VCaP (cell line): ENCODE data around the gene IFITM10.

Source experiments
- H3K27ac ChIP-seq: fragments of 450-650 bp; 2 replicates; pipeline ENCODE4 v1.5.1; 2017
- CTCF ChIP-seq: fragments of 450-650 bp; conservative IDR thresholded peaks from 2 replicates; pipeline ENCODE4 v1.5.1; 2017; ENCODE audit warnings: mild to moderate bottlenecking, moderate library complexity

Gene IFITM10

DNA sequence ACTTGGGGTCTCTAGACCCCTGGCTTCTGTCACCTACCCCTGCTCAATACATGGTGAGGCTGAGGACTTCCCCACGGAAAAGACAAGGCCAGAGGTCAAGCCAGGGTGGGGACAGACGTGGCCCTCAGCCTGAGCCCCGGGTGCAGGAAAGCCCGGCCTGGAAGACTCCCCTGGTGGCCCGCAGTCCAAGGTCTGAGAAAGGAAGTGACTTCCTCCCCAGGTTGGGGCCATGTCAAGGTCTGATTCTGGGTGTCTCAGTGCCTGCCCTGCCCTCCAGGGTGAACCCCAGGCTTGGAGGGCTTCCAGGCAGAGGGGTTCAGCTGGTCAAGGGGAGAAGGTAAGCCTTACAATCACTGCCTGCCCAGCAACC, 9.4 kb upstream of the IFITM10 start:
- no peak overlapping the region for H3K27ac ChIP-seq
- no peak for TF ChIP-seq CTCF

GRCh38 chr11:1759151-1759850, 8.9 kb upstream of the IFITM10 start:
- no peak for TF ChIP-seq CTCF
- H3K27ac ChIP-seq: no peak overlapping the region

DNA sequence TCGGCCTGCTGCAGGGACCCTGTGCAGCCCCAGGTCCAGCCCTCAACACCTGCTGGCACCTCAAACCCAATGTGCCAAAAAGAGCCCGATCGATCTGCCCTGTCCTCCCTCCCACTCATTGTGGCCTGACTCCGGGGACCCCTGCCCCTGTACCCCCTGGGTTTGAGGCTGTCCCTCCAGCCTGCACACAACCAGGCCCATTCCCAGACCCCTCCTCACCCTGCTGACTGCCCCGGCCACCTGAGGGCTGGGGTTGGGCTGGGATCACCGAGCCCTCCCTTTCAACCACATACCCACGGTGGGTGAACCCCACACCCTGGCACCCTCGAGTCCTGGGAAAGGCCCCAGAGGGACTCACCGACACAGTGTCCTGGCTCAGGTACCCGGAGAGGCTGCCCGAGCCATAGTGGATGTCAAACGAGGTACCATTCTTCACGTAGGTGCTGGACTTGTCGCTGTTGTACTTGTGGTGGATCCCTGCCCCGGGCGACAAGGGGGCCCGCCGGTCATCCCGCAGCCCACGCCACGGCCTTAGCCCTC, 8.3 kb upstream of the IFITM10 start:
- no peak overlapping the region for H3K27ac ChIP-seq

DNA sequence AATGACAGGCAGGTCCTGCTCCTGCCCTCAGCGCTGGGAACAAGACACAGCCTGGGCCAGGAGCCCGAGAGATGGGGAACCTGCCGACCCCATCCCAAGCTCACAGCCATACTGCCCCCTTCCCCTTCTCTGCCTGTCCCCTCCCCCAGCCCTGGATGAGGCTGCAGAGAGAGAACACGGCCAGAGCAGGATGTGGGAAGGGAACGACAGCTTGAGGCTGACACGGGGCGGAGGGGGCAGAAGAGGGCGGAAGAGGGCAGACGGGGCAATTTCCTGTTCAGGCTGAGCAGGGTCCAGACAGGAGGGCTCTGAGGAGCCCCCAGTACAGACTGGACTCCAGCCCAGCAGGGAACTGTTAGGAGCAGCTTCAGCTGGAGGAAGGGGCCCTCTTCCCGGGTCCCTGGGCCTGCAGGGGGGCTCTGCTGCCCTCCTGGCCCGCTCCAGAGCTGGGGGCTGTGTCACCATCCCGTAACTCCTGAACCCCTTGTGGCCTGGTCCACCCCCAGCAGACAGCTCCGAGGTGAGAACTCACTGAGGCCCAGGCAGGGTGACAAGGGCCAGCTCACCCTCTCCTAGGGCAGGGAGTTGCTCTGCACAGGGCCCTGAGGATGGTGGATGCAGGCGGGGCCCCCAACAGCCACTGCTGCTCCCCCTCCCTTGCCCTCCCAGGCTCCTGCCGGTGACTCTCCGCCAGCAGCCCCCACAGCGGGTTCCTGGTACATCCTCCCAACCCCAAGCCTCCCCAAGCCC, 7.6 kb upstream of the IFITM10 start:
- no peak overlapping the region for H3K27ac ChIP-seq
- TF ChIP-seq CTCF: no peak

More for the DNA sequence above, 8.3 kb upstream of the IFITM10 start:
- no peak for TF ChIP-seq CTCF

DNA sequence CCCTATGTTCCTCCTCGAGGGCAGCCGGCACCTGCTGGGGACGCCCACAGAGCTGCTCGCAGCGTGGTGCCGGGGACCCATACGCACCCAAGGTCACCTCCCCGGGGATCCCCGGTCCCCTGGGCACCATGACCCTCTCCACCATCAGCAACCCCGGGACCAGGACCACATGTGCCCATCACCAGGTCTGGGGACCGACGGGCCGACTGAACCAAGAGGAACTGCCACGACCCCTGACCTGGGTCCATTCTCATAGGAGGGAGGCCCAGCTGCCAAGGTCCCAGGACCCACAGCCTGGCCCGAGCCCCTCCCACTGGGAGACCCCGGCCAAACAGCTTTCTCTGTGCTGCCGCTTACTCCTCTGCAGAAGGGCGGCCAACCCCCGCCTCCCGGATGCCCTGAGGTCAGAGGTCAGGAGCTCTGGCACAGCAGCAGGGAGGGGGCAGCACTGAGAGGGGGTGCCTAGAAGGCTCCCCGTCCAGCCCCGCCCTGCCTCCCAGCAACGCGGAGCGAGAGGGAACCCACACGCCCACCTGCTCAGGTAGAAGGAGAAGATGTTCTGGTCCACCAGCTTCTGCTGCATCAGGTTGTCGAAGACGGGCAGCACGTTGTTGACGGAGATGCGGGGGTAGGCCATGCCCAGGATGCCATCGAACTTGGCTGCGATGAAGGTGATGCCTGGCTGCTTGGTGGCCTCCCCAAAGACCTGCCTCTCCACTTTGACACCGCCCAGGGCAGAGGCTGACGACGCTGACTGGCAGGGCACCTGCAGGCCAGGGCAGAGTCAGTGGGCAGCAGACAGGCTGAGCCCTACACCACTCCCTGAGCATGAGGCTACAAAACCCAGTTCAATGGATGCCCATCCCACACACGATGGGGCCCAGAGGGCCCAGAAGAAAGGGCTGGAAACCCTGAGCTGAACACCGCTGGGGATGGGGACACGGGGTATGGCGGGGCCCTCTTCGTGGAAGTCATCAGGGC, 6.7 kb upstream of the IFITM10 start:
- no peak overlapping the region for H3K27ac ChIP-seq
- no peak for TF ChIP-seq CTCF

DNA sequence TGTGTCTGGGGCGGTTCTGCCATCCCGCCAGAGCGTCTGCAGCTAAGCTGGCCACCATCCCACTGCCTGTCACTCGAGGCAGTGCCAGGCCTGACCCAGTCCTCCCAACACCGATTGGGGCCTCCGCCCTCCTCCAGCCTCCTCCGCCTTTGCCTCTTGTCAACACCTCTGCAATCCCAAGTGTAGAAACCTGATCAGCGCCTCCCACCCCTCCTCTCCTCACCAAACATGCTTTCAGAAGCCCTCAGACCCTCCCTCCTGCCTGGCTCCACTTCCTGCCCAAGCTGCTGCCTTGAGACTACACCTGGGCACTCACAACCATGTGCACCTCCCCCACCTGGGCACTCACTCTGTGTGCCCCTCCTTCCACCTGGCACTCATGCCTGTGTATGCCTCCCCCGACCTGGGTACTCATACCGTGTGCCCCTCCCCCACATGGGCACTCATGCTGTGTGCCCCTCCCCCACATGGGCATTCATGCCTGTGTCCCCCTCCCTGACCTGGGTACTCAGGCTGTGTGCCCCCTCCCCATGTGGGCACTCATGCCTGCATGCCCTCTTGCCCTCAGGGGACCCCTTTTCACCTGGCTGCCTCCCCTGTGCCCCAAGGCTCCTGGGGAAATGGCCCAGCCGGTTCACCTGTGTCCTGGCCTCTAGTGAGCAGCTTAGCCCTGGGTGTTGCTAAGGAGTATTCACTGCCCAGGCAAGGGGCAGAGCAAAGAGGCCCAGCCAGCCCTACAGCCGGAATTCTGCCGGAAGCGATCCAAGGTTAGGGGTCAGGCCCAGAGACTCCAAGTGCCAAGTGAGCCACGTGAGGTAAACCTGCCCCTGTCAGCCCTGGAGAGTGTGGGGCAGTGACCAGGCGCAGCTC, 5.5 kb upstream of the IFITM10 start:
- TF ChIP-seq CTCF: no peak
- no peak overlapping the region for H3K27ac ChIP-seq
